Left ventricle myocardium inferior (tissue), 1 donor: ENCODE data around the gene PUS7L. TPM values are rescaled to one million over a fixed set of nuclear protein-coding genes. Genes with fewer than 3 reads are reported as not detected.
A peak's percentile ranks its signal among the peaks of the same experiment; 100 is the strongest.

ENCODE experiments used
- DNase-seq: peaks from one replicate; pipeline ENCODE4 v3.0.0-alpha.2; 2020
- H3K27ac ChIP-seq: fragments of 200-600 bp; replicated peaks from 2 replicates; pipeline ENCODE4 v1.8.0; 2021
- H3K27me3 ChIP-seq: fragments of 200-600 bp; 2 replicates; pipeline ENCODE4 v1.8.0; 2021; ENCODE audit warnings: low read depth
- H3K36me3 ChIP-seq: fragments of 200-600 bp; 2 replicates; pipeline ENCODE4 v1.8.0; 2021
- H3K4me1 ChIP-seq: fragments of 200-600 bp; 2 replicates; pipeline ENCODE4 v1.8.0; 2021
- H3K4me3 ChIP-seq: fragments of 200-600 bp; 2 replicates; pipeline ENCODE4 v1.8.0; 2021; ENCODE audit warnings: mild to moderate bottlenecking, moderate library complexity
- H3K9me3 ChIP-seq: fragments of 200-600 bp; replicated peaks from 2 replicates; pipeline ENCODE4 v1.8.0; 2021
- CTCF ChIP-seq: fragments of 200-600 bp; IDR thresholded peaks from 2 replicates; pipeline ENCODE4 v1.8.0; 2021; ENCODE audit warnings: antibody characterized with exemption, mild to moderate bottlenecking, borderline replicate concordance
- intact Hi-C: fragments of 100-400 bp; cut with micrococcal nuclease; formaldehyde crosslinking; loops from one replicate; pipeline ENCODE4 v1.11.0; 2022
- long read RNA-seq: library from polyadenylated mRNA; unstranded; transcript quantifications from one replicate; pipeline ENCODE4 v2.0.0, GENCODE V29; 2021
- total RNA-seq: library from RNA; stranded (reverse); fragmentation: NEBNext Ultra II Directional; extraction: Animal tissue kit (Norgen Biotek cat#: 25700); gene quantifications from one replicate; pipeline ENCODE4 v1.2.1, GENCODE V29; 2021
- donor health status: DM: no; HTN: yes; CAD: no; lungs with severe emphysema.

PUS7L gene
- total RNA-seq: 4.3 TPM
- long read RNA-seq, partial matches to known transcripts: 0 of 2 reads
- long read RNA-seq, other reads (novel, unspliced or antisense): 1 of 2 reads

- peak; percentile 93 for DNase-seq
- peak; percentile 55 for TF ChIP-seq CTCF
- intact Hi-C loops: no loop called here
- Histone ChIP-seq H3K4me3 (peak within 1 kb of the TSS; percentile 75), H3K4me1 (peaks cover 44% of the 10 kb centered on the region), H3K27ac (peak within 1 kb of the TSS; percentile 84), H3K27me3 (no peaks in the 10 kb centered on the region), H3K9me3 (no peaks in the 10 kb centered on the region), H3K36me3 (peaks cover 8% of the 10 kb centered on the region)
Observed at GRCh38 chr12:43758728-43759563, at the start of gene PUS7L, which contains the start of gene IRAK4. PUS7L (minus strand) TSS chr12:43758790; CDS start chr12:43755245, 3,545 bp downstream. IRAK4 (plus strand) TSS chr12:43758951; CDS start chr12:43768112, 9,161 bp downstream.

GRCh38 chr12:43807386-43807785, 48.8 kb upstream of the PUS7L start:
- Histone ChIP-seq H3K36me3 (peaks cover 6% of the 10 kb centered on the region), H3K4me3 (no peak overlapping the region), H3K4me1 (peaks cover 43% of the 10 kb centered on the region), H3K9me3 (no peaks in the 10 kb centered on the region), H3K27me3 (no peaks in the 10 kb centered on the region), H3K27ac (peak overlapping the region; percentile 96)
- no peak for DNase-seq
- TF ChIP-seq CTCF: no peak
- intact Hi-C loops: no loop called here

- Histone ChIP-seq H3K27ac (peak overlapping the region; percentile 96), H3K4me1 (peaks cover 43% of the 10 kb centered on the region), H3K9me3 (no peaks in the 10 kb centered on the region), H3K27me3 (no peaks in the 10 kb centered on the region), H3K4me3 (peak overlapping the region; percentile 93), H3K36me3 (peaks cover 10% of the 10 kb centered on the region)
- intact Hi-C loops: no loop called here
- DNase-seq: no peak
- no peak for TF ChIP-seq CTCF
Observed at GRCh38 chr12:43806737-43807072, 48.1 kb upstream of the PUS7L start.

- peak; percentile 46 for TF ChIP-seq CTCF
Observed at GRCh38 chr12:43805860-43806736, 47.5 kb upstream of the PUS7L start, which contains the start of gene TWF1. TWF1 (minus strand) TSS chr12:43806317; CDS start chr12:43806245, 72 bp downstream.

GRCh38 chr12:43805149-43805859, 46.7 kb upstream of the PUS7L start:
- peak overlapping the region; percentile 93 for H3K4me3 ChIP-seq
- no peaks in the 10 kb centered on the region for H3K27me3 ChIP-seq
- no peaks in the 10 kb centered on the region for H3K9me3 ChIP-seq
- peak overlapping the region; percentile 96 for H3K27ac ChIP-seq
- no peak for DNase-seq
- H3K4me1 ChIP-seq: peaks cover 43% of the 10 kb centered on the region
- peaks cover 24% of the 10 kb centered on the region for H3K36me3 ChIP-seq
- TF ChIP-seq CTCF: no peak
- intact Hi-C loops: no loop called here

More at GRCh38 chr12:43805860-43806736, 47.5 kb upstream of the PUS7L start, which contains the start of gene TWF1:
- no peaks in the 10 kb centered on the region for H3K27me3 ChIP-seq
- H3K4me1 ChIP-seq: peaks cover 43% of the 10 kb centered on the region
- peak within 1 kb of the TSS; percentile 96 for H3K27ac ChIP-seq
- DNase-seq: peak; percentile 89
- H3K9me3 ChIP-seq: no peaks in the 10 kb centered on the region
- peak within 1 kb of the TSS; percentile 93 for H3K4me3 ChIP-seq
- intact Hi-C loops: no loop called here
- peaks cover 16% of the 10 kb centered on the region for H3K36me3 ChIP-seq
